AG20443 (cell line): ENCODE measurements around the gene NHLRC2.
"Not testable (repeated sequence)": the region's sequence is repeated elsewhere in the genome, so short reads cannot be mapped to it uniquely, and the experiment has no call there.

Experiments used
- DNase-seq: peaks from one replicate; pipeline ENCODE4 v3.0.0; 2012; ENCODE audit warnings: low spot score, mixed read lengths

NHLRC2 gene

GRCh38 chr10:113854013-113854760 is at the start of gene NHLRC2, which contains the start of gene DCLRE1A:
Gene NHLRC2, plus strand, starts transcription at chr10:113854661. Its CDS starts 212 bp downstream, at chr10:113854873.
Gene DCLRE1A, minus strand, starts transcription at chr10:113854082. Its CDS starts 900 bp downstream, at chr10:113853182.
- peak; percentile 87 for DNase-seq

GRCh38 chr10:113806503-113806902 is 48.0 kb upstream of the NHLRC2 start:
- DNase-seq, result no peak

GRCh38 chr10:113808168-113808567 is 46.3 kb upstream of the NHLRC2 start:
- no peak for DNase-seq

- DNase-seq, result not testable (repeated sequence)
These were observed 39.8 kb upstream of the NHLRC2 start for GRCh38 chr10:113814700-113815099.

GRCh38 chr10:113819989-113820388 is 34.5 kb upstream of the NHLRC2 start:
- DNase-seq, result no peak

- no peak for DNase-seq
These were observed 34.0 kb upstream of the NHLRC2 start for GRCh38 chr10:113820507-113820906.

GRCh38 chr10:113821306-113821705 is 33.2 kb upstream of the NHLRC2 start:
- DNase-seq, result not testable (repeated sequence)

GRCh38 chr10:113822174-113822573 is 32.3 kb upstream of the NHLRC2 start:
- no peak for DNase-seq

GRCh38 chr10:113823389-113823788 is 31.1 kb upstream of the NHLRC2 start:
- no peak for DNase-seq

GRCh38 chr10:113825791-113826190 is 28.7 kb upstream of the NHLRC2 start:
- DNase-seq, result no peak

GRCh38 chr10:113828567-113828966 is 25.9 kb upstream of the NHLRC2 start:
- DNase-seq, result not testable (repeated sequence)

- DNase-seq, result no peak
These were observed 12.3 kb upstream of the NHLRC2 start for GRCh38 chr10:113842171-113842570.

GRCh38 chr10:113843972-113844485 is 10.4 kb upstream of the NHLRC2 start:
- DNase-seq, result no peak

GRCh38 chr10:113846036-113846435 is 8.4 kb upstream of the NHLRC2 start:
- DNase-seq, result no peak

- DNase-seq, result no peak
These were observed 5.2 kb upstream of the NHLRC2 start for GRCh38 chr10:113849140-113849803.

- no peak for DNase-seq
These were observed 4.5 kb upstream of the NHLRC2 start for GRCh38 chr10:113849946-113850345.

GRCh38 chr10:113853578-113854012 is 866 bp upstream of the NHLRC2 start:
- no peak for DNase-seq

GRCh38 chr10:113854761-113855588 is 514 bp downstream of the NHLRC2 start:
- DNase-seq, result peak; percentile 83

- no peak for DNase-seq
These were observed 2.1 kb downstream of the NHLRC2 start for GRCh38 chr10:113856563-113856962.

GRCh38 chr10:113857210-113857609 is 2.7 kb downstream of the NHLRC2 start:
- no peak for DNase-seq

GRCh38 chr10:113858541-113858940 is 4.1 kb downstream of the NHLRC2 start:
- no peak for DNase-seq

- no peak for DNase-seq
These were observed 4.8 kb downstream of the NHLRC2 start for GRCh38 chr10:113859261-113859660.
